Right lobe of liver (tissue), 4 donors: ENCODE measurements around the gene RELA.

Experiments used
- CTCF ChIP-seq, 4 donors: fragments of 200-600 bp in 3 of 4; fragments of 450-650 bp in 1 of 4; IDR thresholded peaks; one replicate each; pipeline versions ENCODE4 v1.5.1 to v1.8.0; 2016 to 2022; ENCODE audit warnings: antibody characterized with exemption in 4 of 4, mild to moderate bottlenecking in 2 of 4
- POLR2A ChIP-seq: fragments of 450-650 bp; IDR thresholded peaks from one replicate; pipeline ENCODE4 v1.6.1; 2017; ENCODE audit warnings: antibody characterized with exemption, mild to moderate bottlenecking
- donor health status: DM: no; HTN: no; CAD: no.
- donor health status: DM: no; HTN: no; CAD: no.
- donor health status: DM: no; HTN: yes; CAD: no.

GRCh38 chr11:65617990-65618751 is 44.5 kb downstream of the RELA start:
- no peak for TF ChIP-seq CTCF (IDR thresholded peaks at IDR 0.05)
- TF ChIP-seq POLR2A = no peak
